Fibroblast of lung (primary cell): ENCODE measurements around the gene PPM1G.

Source experiments
- EZH2 ChIP-seq: IDR thresholded peaks from 2 replicates; pipeline ENCODE4 v1.5.1; 2012; ENCODE audit warnings: low read length, control low read depth, mild to moderate bottlenecking; ENCODE audit errors: missing control alignments
- TF ChIP-seq, protein P1 (sequence below), 2 donors: IDR thresholded peaks in 1 of 2; conservative IDR thresholded peaks in 1 of 2; 1 replicate in 1 of 2; 2 replicates in 1 of 2; pipeline ENCODE4 v1.5.1; 2011 to 2012; ENCODE audit warnings: low read length in 2 of 2, control low read depth in 1 of 2, inconsistent platforms in 1 of 2, low read depth in 1 of 2, mild to moderate bottlenecking in 1 of 2

DNA sequence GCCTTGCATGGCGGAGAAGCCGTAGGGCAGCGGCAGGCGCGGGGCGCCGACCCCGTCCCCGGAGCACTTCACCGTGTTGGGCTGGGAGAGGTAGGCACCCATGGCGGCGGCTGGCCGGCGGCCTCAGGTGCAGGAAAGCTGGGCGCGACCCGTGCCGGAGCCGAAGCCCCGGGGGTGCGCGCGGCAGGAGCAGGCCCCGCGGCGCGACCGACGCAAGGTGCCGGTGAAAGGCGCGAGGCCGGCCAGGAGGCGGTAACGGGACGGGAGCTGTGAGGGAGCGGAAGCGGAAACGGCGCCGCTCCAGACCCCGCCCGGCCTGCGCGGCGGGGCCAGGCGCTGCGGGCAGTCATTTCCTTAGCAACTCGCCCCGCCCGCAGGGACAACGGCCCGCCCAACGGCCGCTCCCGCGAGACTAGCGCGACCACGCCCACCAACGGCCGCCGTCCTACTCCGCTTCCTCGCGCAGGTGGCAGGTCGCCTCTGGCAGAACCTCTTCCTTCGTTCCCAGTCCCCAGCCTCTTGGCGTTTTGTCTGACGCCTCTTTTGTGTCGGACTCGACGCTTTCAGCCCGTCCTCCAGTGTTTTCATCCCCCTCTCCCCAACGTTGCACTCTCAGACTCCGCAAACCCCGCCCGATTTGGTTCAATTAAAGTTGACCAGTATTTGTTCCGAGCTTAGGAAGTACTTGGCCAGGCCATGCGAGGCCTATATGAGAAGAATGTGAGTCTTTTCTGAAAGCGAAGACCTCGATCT, at the start of gene PPM1G:
- TF ChIP-seq, protein P1, sequence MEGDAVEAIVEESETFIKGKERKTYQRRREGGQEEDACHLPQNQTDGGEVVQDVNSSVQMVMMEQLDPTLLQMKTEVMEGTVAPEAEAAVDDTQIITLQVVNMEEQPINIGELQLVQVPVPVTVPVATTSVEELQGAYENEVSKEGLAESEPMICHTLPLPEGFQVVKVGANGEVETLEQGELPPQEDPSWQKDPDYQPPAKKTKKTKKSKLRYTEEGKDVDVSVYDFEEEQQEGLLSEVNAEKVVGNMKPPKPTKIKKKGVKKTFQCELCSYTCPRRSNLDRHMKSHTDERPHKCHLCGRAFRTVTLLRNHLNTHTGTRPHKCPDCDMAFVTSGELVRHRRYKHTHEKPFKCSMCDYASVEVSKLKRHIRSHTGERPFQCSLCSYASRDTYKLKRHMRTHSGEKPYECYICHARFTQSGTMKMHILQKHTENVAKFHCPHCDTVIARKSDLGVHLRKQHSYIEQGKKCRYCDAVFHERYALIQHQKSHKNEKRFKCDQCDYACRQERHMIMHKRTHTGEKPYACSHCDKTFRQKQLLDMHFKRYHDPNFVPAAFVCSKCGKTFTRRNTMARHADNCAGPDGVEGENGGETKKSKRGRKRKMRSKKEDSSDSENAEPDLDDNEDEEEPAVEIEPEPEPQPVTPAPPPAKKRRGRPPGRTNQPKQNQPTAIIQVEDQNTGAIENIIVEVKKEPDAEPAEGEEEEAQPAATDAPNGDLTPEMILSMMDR (conservative IDR thresholded peaks at IDR 0.05 in 1 of 2, IDR thresholded peaks at IDR 0.05 in 1 of 2; ENCODE audit: low read depth in 1 of 2, low read length in 2 of 2): no peak
- TF ChIP-seq EZH2: no peak
